Measurements from ENCODE around the gene PREX1. TPM values are rescaled to one million over a fixed set of nuclear protein-coding genes. Genes with fewer than 3 reads are reported as not detected.
A peak's percentile ranks its signal among the peaks of the same experiment; 100 is the strongest.
"Not testable (repeated sequence)": the region's sequence is repeated elsewhere in the genome, so short reads cannot be mapped to it uniquely, and the experiment has no call there.

The PREX1 gene
- total RNA-seq, 2 experiments from 2014 or later, result 76.8 to 77.1 TPM

GRCh38 chr20:48813446-48813747 lies 14.4 kb downstream of the PREX1 start:
- Mint-ChIP-seq H3K27ac (no peak overlapping the region), H3K4me3 (no peak overlapping the region), H3K36me3 (peaks cover 38% of the 10 kb centered on the region), H3K27me3 (no peaks in the 10 kb centered on the region), H3K9me3 (peaks cover 5% of the 10 kb centered on the region), H3K4me1 (peaks cover 53% of the 10 kb centered on the region)
- no peak for DNase-seq

GRCh38 chr20:48812600-48813445 lies 15.0 kb downstream of the PREX1 start:
- no peaks in the 10 kb centered on the region for H3K27me3 Mint-ChIP-seq
- no peak for DNase-seq
- no peak overlapping the region for H3K27ac Mint-ChIP-seq
- no peak overlapping the region for H3K4me3 Mint-ChIP-seq
- H3K4me1 Mint-ChIP-seq, result peaks cover 49% of the 10 kb centered on the region
- peaks cover 39% of the 10 kb centered on the region for H3K36me3 Mint-ChIP-seq
- peaks cover 5% of the 10 kb centered on the region for H3K9me3 Mint-ChIP-seq

GRCh38 chr20:48812114-48812513 lies 15.7 kb downstream of the PREX1 start:
- not testable (repeated sequence) for H3K27me3 Mint-ChIP-seq, DNase-seq, H3K27ac Mint-ChIP-seq, H3K4me3 Mint-ChIP-seq
- H3K9me3 Mint-ChIP-seq, result peaks cover 10% of the 10 kb centered on the region
- H3K4me1 Mint-ChIP-seq, result peaks cover 43% of the 10 kb centered on the region
- peaks cover 40% of the 10 kb centered on the region for H3K36me3 Mint-ChIP-seq

- DNase-seq, result no peak
- H3K27ac Mint-ChIP-seq, result peak overlapping the region; percentile 55
These were observed 18.1 kb downstream of the PREX1 start for GRCh38 chr20:48809673-48810072.

GRCh38 chr20:48808382-48809034 lies 19.3 kb downstream of the PREX1 start:
- Mint-ChIP-seq H3K4me1 (peaks cover 36% of the 10 kb centered on the region), H3K27ac (peak overlapping the region; percentile 46)

More at GRCh38 chr20:48809673-48810072, 18.1 kb downstream of the PREX1 start:
- H3K9me3 Mint-ChIP-seq, result peaks cover 15% of the 10 kb centered on the region
- peaks cover 41% of the 10 kb centered on the region for H3K36me3 Mint-ChIP-seq
- peaks cover 29% of the 10 kb centered on the region for H3K4me1 Mint-ChIP-seq
- H3K4me3 Mint-ChIP-seq, result no peak overlapping the region
- no peaks in the 10 kb centered on the region for H3K27me3 Mint-ChIP-seq

GRCh38 chr20:48807586-48808381 lies 20.0 kb downstream of the PREX1 start:
- Mint-ChIP-seq H3K4me1 (peaks cover 39% of the 10 kb centered on the region), H3K27me3 (no peaks in the 10 kb centered on the region), H3K9me3 (peaks cover 15% of the 10 kb centered on the region), H3K27ac (no peak overlapping the region), H3K4me3 (no peak overlapping the region), H3K36me3 (peaks cover 50% of the 10 kb centered on the region)
- DNase-seq, result no peak

More at GRCh38 chr20:48808382-48809034, 19.3 kb downstream of the PREX1 start:
- DNase-seq, result no peak
- H3K36me3 Mint-ChIP-seq, result peaks cover 50% of the 10 kb centered on the region
- no peak overlapping the region for H3K4me3 Mint-ChIP-seq
- peaks cover 15% of the 10 kb centered on the region for H3K9me3 Mint-ChIP-seq
- no peaks in the 10 kb centered on the region for H3K27me3 Mint-ChIP-seq

- Mint-ChIP-seq H3K27me3 (no peaks in the 10 kb centered on the region), H3K27ac (no peak overlapping the region), H3K4me3 (no peak overlapping the region), H3K9me3 (peaks cover 15% of the 10 kb centered on the region), H3K4me1 (peaks cover 46% of the 10 kb centered on the region), H3K36me3 (peaks cover 55% of the 10 kb centered on the region)
- DNase-seq, result no peak
These were observed 20.7 kb downstream of the PREX1 start for GRCh38 chr20:48807051-48807450.

- peaks cover 15% of the 10 kb centered on the region for H3K9me3 Mint-ChIP-seq
- no peaks in the 10 kb centered on the region for H3K27me3 Mint-ChIP-seq
- H3K36me3 Mint-ChIP-seq, result peaks cover 52% of the 10 kb centered on the region
- no peak overlapping the region for H3K27ac Mint-ChIP-seq
- H3K4me3 Mint-ChIP-seq, result no peak overlapping the region
- no peak for DNase-seq
- peaks cover 50% of the 10 kb centered on the region for H3K4me1 Mint-ChIP-seq
These were observed 22.1 kb downstream of the PREX1 start for GRCh38 chr20:48805716-48806115.

GRCh38 chr20:48805286-48805685 lies 22.5 kb downstream of the PREX1 start:
- H3K9me3 Mint-ChIP-seq, result peaks cover 15% of the 10 kb centered on the region
- H3K27ac Mint-ChIP-seq, result no peak overlapping the region
- no peak for DNase-seq
- no peak overlapping the region for H3K4me3 Mint-ChIP-seq
- peaks cover 52% of the 10 kb centered on the region for H3K4me1 Mint-ChIP-seq
- H3K36me3 Mint-ChIP-seq, result peaks cover 52% of the 10 kb centered on the region
- no peaks in the 10 kb centered on the region for H3K27me3 Mint-ChIP-seq

- peaks cover 15% of the 10 kb centered on the region for H3K9me3 Mint-ChIP-seq
- H3K27ac Mint-ChIP-seq, result no peak overlapping the region
- H3K27me3 Mint-ChIP-seq, result no peaks in the 10 kb centered on the region
- no peak for DNase-seq
- peaks cover 47% of the 10 kb centered on the region for H3K36me3 Mint-ChIP-seq
- no peak overlapping the region for H3K4me3 Mint-ChIP-seq
- peaks cover 50% of the 10 kb centered on the region for H3K4me1 Mint-ChIP-seq
These were observed 23.4 kb downstream of the PREX1 start for GRCh38 chr20:48804300-48804980.

GRCh38 chr20:48803176-48804053 lies 24.4 kb downstream of the PREX1 start:
- DNase-seq, result no peak
- no peak overlapping the region for H3K27ac Mint-ChIP-seq
- no peak overlapping the region for H3K4me3 Mint-ChIP-seq

GRCh38 chr20:48802647-48803046 lies 25.2 kb downstream of the PREX1 start:
- Mint-ChIP-seq H3K36me3 (peaks cover 31% of the 10 kb centered on the region), H3K4me3 (no peak overlapping the region), H3K9me3 (peaks cover 10% of the 10 kb centered on the region), H3K27me3 (no peaks in the 10 kb centered on the region), H3K27ac (no peak overlapping the region), H3K4me1 (peaks cover 59% of the 10 kb centered on the region)
- DNase-seq, result no peak

More at GRCh38 chr20:48803176-48804053, 24.4 kb downstream of the PREX1 start:
- Mint-ChIP-seq H3K9me3 (peaks cover 11% of the 10 kb centered on the region), H3K4me1 (peaks cover 54% of the 10 kb centered on the region), H3K27me3 (no peaks in the 10 kb centered on the region), H3K36me3 (peaks cover 39% of the 10 kb centered on the region)

GRCh38 chr20:48802216-48802615 lies 25.6 kb downstream of the PREX1 start:
- H3K27ac Mint-ChIP-seq, result no peak overlapping the region
- DNase-seq, result no peak
- no peaks in the 10 kb centered on the region for H3K27me3 Mint-ChIP-seq
- peaks cover 6% of the 10 kb centered on the region for H3K9me3 Mint-ChIP-seq
- peaks cover 63% of the 10 kb centered on the region for H3K4me1 Mint-ChIP-seq
- peaks cover 27% of the 10 kb centered on the region for H3K36me3 Mint-ChIP-seq
- H3K4me3 Mint-ChIP-seq, result no peak overlapping the region

- DNase-seq, result no peak
- H3K4me1 Mint-ChIP-seq, result peaks cover 61% of the 10 kb centered on the region
- H3K9me3 Mint-ChIP-seq, result no peaks in the 10 kb centered on the region
- no peak overlapping the region for H3K4me3 Mint-ChIP-seq
- H3K27ac Mint-ChIP-seq, result no peak overlapping the region
- H3K36me3 Mint-ChIP-seq, result peaks cover 19% of the 10 kb centered on the region
- H3K27me3 Mint-ChIP-seq, result no peaks in the 10 kb centered on the region
These were observed 26.6 kb downstream of the PREX1 start for GRCh38 chr20:48801197-48801596.

Data from activated naive CD8-positive, alpha-beta T cell treated with anti-CD3 and anti-CD28 coated beads for 36 hours (primary cell).